Measurements from ENCODE around the gene ABCB9. TPM values are rescaled to one million over a fixed set of nuclear protein-coding genes. Genes with fewer than 3 reads are reported as not detected.

ABCB9 gene
- total RNA-seq, 6 donors from 2014 or later = 2.1 to 9.9 (median 4.3) TPM

- no peaks in the 10 kb centered on the region for H3K27me3 ChIP-seq
- peaks cover 0 to 16% (median 7%) of the 10 kb centered on the region in 4 donors for H3K4me1 ChIP-seq
- H3K27ac ChIP-seq = no peak overlapping the region
- no peaks in the 10 kb centered on the region for H3K9me3 ChIP-seq
- peaks cover 0 to 7% (median 2%) of the 10 kb centered on the region in 4 donors for H3K36me3 ChIP-seq
- DNase-seq (no peak), ATAC-seq (ENCODE audit: low FRiP score in 2 of 2) (no peak)
- TF ChIP-seq CTCF (IDR thresholded peaks at IDR 0.05) (no peak), EP300 (IDR thresholded peaks at IDR 0.05) (no peak), POLR2AphosphoS5 (IDR thresholded peaks at IDR 0.05) (no peak), POLR2A (IDR thresholded peaks at IDR 0.05) (no peak)
- WGBS, 2 donors = 86 to 91% methylated on average over 5 of the region's 5 CpGs
- no peak overlapping the region for H3K4me3 ChIP-seq
These were observed 7.9 kb downstream of the ABCB9 start for GRCh38 chr12:122958198-122958888.

GRCh38 chr12:122956035-122956434, 10.2 kb downstream of the ABCB9 start:
- Histone ChIP-seq H3K27ac (no peak overlapping the region), H3K4me3 (no peak overlapping the region), H3K27me3 (no peaks in the 10 kb centered on the region), H3K9me3 (no peaks in the 10 kb centered on the region), H3K4me1 (no peaks in the 10 kb centered on the region), H3K36me3 (peaks cover 0 to 7% (median 2%) of the 10 kb centered on the region in 4 donors)
- WGBS, 2 donors = 75 to 93% methylated on average over 1 to 2 of the region's 2 CpGs
- TF ChIP-seq EP300 (IDR thresholded peaks at IDR 0.05) = no peak
- no peak for TF ChIP-seq POLR2AphosphoS5 (IDR thresholded peaks at IDR 0.05)
- TF ChIP-seq POLR2A (IDR thresholded peaks at IDR 0.05) = no peak
- no peak for TF ChIP-seq CTCF (IDR thresholded peaks at IDR 0.05)
- DNase-seq (no peak), ATAC-seq (ENCODE audit: low FRiP score in 2 of 2) (no peak)

- no peak for DNase-seq
- Histone ChIP-seq H3K4me3 (no peak overlapping the region), H3K27ac (no peak overlapping the region), H3K4me1 (no peaks in the 10 kb centered on the region), H3K27me3 (no peaks in the 10 kb centered on the region), H3K36me3 (peaks cover 0 to 7% (median 2%) of the 10 kb centered on the region in 4 donors), H3K9me3 (no peaks in the 10 kb centered on the region)
- TF ChIP-seq POLR2A (IDR thresholded peaks at IDR 0.05) = no peak
- no peak for TF ChIP-seq POLR2AphosphoS5 (IDR thresholded peaks at IDR 0.05)
- no peak for TF ChIP-seq EP300 (IDR thresholded peaks at IDR 0.05)
- TF ChIP-seq CTCF (IDR thresholded peaks at IDR 0.05) = no peak
- ATAC-seq (ENCODE audit: low FRiP score in 2 of 2) = no peak
- 74 to 87% methylated on average over 5 to 8 of the region's 8 CpGs for WGBS, 2 donors
These were observed 11.1 kb downstream of the ABCB9 start for GRCh38 chr12:122955156-122955555.

- H3K27me3 ChIP-seq = no peaks in the 10 kb centered on the region
- H3K4me1 ChIP-seq = peaks cover 5 to 9% (median 7%) of the 10 kb centered on the region in 4 donors
- peak; percentile 90 to 92 for ATAC-seq (ENCODE audit: low FRiP score in 2 of 2)
- DNase-seq = peak in 1 of 2 donors; percentile 83
- H3K9me3 ChIP-seq = no peaks in the 10 kb centered on the region
- H3K36me3 ChIP-seq = no peaks in the 10 kb centered on the region
- WGBS, 2 donors = 70 to 71% methylated on average over 11 to 12 of the region's 12 CpGs
- no peak overlapping the region for H3K4me3 ChIP-seq
- TF ChIP-seq CTCF (IDR thresholded peaks at IDR 0.05) (peak; percentile 82 to 94 (median 90)), POLR2AphosphoS5 (IDR thresholded peaks at IDR 0.05) (no peak)
- no peak overlapping the region for H3K27ac ChIP-seq
These were observed 14.0 kb downstream of the ABCB9 start for GRCh38 chr12:122951979-122952892.

Data from upper lobe of left lung (tissue), 6 donors.